Adipocyte (in vitro differentiated cells): Measurements from ENCODE around the gene IRAG1.
"Not testable (repeated sequence)": the region's sequence is repeated elsewhere in the genome, so short reads cannot be mapped to it uniquely, and the experiment has no call there.

Experiments used
- DNase-seq: peaks from one replicate; pipeline ENCODE4 v3.0.0-alpha.2; 2015; ENCODE audit warnings: low read depth
- H3K27me3 ChIP-seq: replicated peaks from 2 replicates; pipeline ENCODE4 v1.7.0; 2013; ENCODE audit warnings: mild to moderate bottlenecking, low read length, moderate library complexity; ENCODE audit not compliant: control insufficient read depth, insufficient read depth
- H3K36me3 ChIP-seq: 2 replicates; pipeline ENCODE4 v1.7.0; 2013; ENCODE audit warnings: low read length, mild to moderate bottlenecking, moderate library complexity; ENCODE audit not compliant: control insufficient read depth, insufficient read depth, severe bottlenecking
- H3K4me1 ChIP-seq: 2 replicates; pipeline ENCODE4 v1.7.0; 2013; ENCODE audit warnings: mild to moderate bottlenecking, low read length, moderate library complexity; ENCODE audit not compliant: control insufficient read depth, insufficient read depth
- H3K4me3 ChIP-seq: 2 replicates; pipeline ENCODE4 v1.7.0; 2013; ENCODE audit warnings: mild to moderate bottlenecking, low read length, moderate library complexity
- H3K9ac ChIP-seq: 2 replicates; pipeline ENCODE4 v1.7.0; 2013; ENCODE audit warnings: mild to moderate bottlenecking, low read length, moderate library complexity
- H3K9me3 ChIP-seq: 2 replicates; pipeline ENCODE4 v1.7.0; 2013; ENCODE audit warnings: mild to moderate bottlenecking, low read length, moderate library complexity; ENCODE audit not compliant: control insufficient read depth

IRAG1 gene

DNA sequence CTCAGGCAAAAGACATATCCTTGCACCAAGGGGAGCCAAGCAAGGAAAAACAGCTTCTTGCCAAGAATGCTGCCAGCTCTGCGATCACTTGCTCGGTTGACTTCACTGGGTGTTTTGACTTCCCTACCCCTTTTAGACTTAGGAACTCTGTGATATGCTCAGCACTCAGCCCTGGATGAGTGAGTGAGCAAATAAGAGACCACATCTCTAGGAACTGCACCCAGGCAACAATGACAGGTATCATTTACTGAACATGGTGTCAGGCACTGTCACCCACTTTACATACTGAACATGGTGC lies 3.7 kb upstream of the IRAG1 start:
- Histone ChIP-seq H3K9me3 (peaks cover 8% of the 10 kb centered on the region), H3K4me3 (no peak overlapping the region), H3K4me1 (peaks cover 57% of the 10 kb centered on the region), H3K9ac (peak overlapping the region; percentile 21), H3K27me3 (no peaks in the 10 kb centered on the region), H3K36me3 (no peaks in the 10 kb centered on the region)
- no peak for DNase-seq

DNA sequence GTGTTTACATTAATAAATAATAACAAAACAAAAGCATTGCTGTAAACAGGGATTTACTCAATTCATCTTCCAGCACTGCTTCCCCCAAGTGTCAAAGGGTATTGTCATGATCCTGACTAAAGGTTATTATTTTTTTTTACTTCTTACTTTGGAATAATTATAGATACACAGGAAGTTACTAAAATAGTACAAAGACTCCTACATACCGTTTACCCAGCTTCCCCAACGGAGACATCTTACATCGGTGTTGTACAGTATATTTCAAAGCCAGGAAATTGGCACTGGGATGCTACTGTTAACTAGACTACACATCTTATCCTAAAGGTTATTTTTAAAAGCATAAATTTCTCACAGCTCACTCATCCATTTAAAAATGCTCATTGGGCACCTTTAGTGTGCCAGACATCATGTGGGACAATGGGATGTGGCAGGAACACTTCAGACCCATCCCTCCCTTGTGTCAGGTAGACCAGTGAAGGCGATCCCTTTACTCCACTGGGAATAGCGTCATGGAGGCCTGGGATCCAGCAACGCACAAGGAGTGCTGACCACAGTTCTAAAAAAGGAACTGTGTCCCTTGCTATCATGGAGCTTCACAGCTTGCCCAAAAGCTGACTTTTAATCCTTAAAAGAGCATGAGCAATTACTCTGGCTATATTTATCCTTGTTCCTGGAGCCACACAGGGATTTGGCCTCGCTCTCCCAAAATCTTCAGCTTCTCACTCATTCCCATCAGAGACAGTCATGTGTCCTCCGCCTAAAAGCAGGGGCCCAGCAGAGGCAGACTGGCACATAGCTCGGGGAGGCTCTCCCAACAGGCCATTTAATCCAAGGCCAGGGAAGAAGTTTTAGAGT lies 3.1 kb upstream of the IRAG1 start:
- Histone ChIP-seq H3K36me3 (no peaks in the 10 kb centered on the region), H3K9ac (no peak overlapping the region)

DNA sequence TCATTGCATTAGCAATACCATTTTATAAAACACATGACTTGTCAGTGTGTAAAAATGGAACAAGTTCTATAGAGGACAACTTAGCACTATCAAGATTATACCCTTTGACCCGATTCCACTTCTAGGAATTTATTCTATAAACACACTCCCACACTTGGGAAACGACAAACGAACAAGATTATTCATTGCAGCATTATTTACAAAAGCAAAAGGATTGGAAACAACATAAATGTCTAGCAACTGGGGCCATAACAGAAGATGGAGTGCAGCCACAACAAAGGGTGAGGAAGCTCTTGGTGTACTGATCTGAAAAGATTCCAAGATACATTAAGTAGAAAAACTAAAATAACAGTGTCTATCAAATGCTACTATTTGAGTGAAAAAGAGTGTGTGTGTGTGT lies 2.3 kb upstream of the IRAG1 start:
- peaks cover 71% of the 10 kb centered on the region for H3K4me1 ChIP-seq
- H3K36me3 ChIP-seq = no peaks in the 10 kb centered on the region
- H3K9me3 ChIP-seq = peaks cover 8% of the 10 kb centered on the region
- H3K9ac ChIP-seq = no peak overlapping the region
- H3K27me3 ChIP-seq = no peaks in the 10 kb centered on the region
- no peak overlapping the region for H3K4me3 ChIP-seq
- DNase-seq = no peak

More for the DNA sequence above, 3.1 kb upstream of the IRAG1 start:
- H3K4me3 ChIP-seq = no peak overlapping the region
- peaks cover 62% of the 10 kb centered on the region for H3K4me1 ChIP-seq
- H3K9me3 ChIP-seq = peaks cover 8% of the 10 kb centered on the region
- H3K27me3 ChIP-seq = no peaks in the 10 kb centered on the region
- no peak for DNase-seq

DNA sequence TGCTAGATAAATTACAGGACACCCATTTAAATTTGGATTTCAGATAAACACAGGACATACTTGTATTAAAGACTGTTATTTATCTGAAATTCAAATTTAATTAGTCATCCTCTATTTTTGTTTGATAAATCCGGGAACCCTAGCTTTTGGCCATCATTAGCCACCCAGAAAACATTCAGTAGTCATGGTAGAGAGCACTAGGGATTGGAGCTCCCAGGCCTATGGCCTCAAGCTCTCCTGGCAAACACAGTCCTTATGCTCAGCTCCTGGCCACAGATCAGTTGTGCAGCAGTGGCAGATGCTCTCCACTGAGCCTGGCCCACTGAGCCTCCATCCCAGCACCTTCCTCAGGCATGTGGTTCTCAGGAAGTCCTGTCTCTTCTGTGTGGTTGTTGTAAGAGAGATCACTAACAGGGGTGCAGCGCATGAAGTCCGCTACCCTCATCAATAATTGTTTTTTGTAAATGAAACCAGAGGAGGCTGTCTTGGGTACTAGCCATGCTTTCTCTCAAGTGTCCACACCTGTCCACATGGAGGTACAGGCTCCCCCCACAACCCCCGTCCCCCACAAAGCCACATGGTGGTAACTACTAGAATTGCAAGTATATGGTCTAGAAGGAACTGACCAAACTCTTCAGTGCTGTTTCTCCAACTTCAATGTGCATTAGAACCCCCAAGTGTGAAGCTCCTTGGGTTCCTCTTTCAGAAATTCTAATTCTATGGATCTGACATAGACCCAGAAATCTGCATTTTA lies 1.1 kb upstream of the IRAG1 start:
- peak overlapping the region; percentile 96 for H3K9ac ChIP-seq
- H3K9me3 ChIP-seq = peaks cover 5% of the 10 kb centered on the region
- H3K4me1 ChIP-seq = peaks cover 77% of the 10 kb centered on the region
- no peak overlapping the region for H3K4me3 ChIP-seq
- DNase-seq = no peak
- no peaks in the 10 kb centered on the region for H3K27me3 ChIP-seq
- H3K36me3 ChIP-seq = peaks cover 1% of the 10 kb centered on the region

DNA sequence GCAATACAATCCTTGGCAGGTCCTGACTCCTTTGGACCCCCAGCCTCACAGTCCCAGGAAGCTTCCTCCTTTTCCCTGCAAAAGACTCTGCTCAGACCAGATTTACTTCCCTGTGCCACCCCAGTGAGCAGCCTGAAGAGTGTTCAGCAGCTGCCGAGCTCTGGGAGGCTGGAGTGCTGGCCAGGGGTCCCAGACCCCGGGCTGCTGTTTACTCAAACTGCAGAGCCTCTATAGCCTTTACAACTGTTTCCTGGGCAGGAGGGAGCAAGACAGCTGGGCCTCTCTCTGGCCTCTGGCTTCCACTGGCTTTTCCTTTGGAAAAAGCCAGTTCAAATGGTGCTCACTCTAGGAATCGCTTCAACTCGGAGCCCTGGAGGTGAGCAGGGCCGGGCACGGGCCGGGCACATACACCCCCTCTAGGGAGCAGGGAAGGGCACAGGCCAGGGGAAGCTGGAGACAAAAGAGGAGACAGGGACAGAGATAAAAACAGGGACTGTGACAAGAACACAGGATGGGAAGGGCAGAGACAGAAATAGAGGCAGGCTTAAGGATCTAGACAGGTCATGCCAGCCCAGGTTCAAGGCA lies 932 bp downstream of the IRAG1 start:
- no peaks in the 10 kb centered on the region for H3K9me3 ChIP-seq
- H3K4me3 ChIP-seq = peak overlapping the region; percentile 86
- peaks cover 21% of the 10 kb centered on the region for H3K36me3 ChIP-seq
- H3K27me3 ChIP-seq = no peaks in the 10 kb centered on the region
- H3K4me1 ChIP-seq = peaks cover 72% of the 10 kb centered on the region
- H3K9ac ChIP-seq = peak overlapping the region; percentile 96
- no peak for DNase-seq

DNA sequence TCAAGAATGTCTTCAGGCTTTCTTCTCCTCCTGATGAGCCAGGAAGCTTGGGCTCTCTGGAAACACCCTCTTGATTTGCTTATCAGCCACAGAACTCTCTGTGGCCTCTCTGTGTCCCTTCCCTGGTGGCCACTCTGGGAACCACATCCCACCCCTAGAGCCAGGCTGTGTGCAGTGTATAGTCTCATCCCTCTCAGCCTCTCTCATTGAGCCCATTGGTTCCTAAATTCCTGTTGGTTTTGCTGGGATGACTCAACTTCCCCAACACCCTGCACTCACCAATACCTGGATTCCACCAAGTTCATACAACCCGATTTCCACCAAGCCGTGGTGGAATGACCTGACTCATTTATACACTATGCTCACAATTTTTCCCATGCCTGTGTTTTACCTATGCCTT lies 5.2 kb downstream of the IRAG1 start:
- Histone ChIP-seq H3K4me3 (no peak overlapping the region), H3K9me3 (no peaks in the 10 kb centered on the region), H3K27me3 (no peaks in the 10 kb centered on the region), H3K9ac (no peak overlapping the region), H3K36me3 (peaks cover 58% of the 10 kb centered on the region), H3K4me1 (peaks cover 30% of the 10 kb centered on the region)
- no peak for DNase-seq

DNA sequence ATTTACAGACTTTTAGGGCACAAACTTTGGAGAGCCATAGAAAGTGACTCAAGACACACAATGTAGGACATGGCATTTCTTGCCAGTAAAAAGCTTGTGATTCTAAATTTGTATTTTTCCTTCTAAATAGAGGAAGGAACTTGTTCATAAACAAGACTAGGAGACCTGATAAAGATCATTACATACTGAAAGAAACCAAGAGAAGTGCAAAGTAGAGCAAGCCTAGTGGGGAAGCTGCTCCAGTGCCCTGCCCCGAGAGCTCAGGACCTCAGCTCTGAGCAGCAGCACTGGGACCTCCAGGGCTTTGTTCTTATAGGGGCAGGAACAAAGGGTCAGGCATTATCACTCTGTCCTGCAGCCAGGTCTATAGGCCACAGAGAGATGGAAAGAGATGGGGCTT lies 7.2 kb downstream of the IRAG1 start:
- DNase-seq = no peak
- peaks cover 69% of the 10 kb centered on the region for H3K36me3 ChIP-seq
- H3K9me3 ChIP-seq = no peaks in the 10 kb centered on the region
- H3K27me3 ChIP-seq = no peaks in the 10 kb centered on the region
- no peak overlapping the region for H3K4me3 ChIP-seq
- peaks cover 15% of the 10 kb centered on the region for H3K4me1 ChIP-seq
- H3K9ac ChIP-seq = no peak overlapping the region

DNA sequence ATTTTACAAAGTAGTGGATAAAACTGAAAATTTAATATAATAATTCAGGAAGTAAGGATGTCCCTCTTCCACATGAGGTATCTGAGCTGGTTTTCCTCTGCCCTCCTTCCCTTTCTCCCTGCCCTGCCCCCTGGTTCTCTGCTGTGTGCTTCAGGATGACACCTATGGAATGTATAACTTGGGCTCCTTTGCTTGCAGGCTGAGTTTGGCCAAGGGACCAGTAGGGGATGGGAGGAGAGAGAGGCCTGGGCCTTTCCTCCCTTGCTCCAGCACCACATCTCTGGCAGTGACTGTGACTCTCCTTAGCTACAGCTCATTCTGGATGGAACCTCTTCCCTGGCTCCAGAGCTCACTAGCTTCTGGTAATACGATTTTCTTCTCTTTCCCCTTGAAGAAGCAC lies 10.1 kb downstream of the IRAG1 start:
- Histone ChIP-seq H3K9me3 (no peaks in the 10 kb centered on the region), H3K27me3 (no peaks in the 10 kb centered on the region), H3K9ac (no peak overlapping the region), H3K4me3 (no peak overlapping the region), H3K4me1 (peaks cover 4% of the 10 kb centered on the region), H3K36me3 (peaks cover 63% of the 10 kb centered on the region)
- DNase-seq = no peak

DNA sequence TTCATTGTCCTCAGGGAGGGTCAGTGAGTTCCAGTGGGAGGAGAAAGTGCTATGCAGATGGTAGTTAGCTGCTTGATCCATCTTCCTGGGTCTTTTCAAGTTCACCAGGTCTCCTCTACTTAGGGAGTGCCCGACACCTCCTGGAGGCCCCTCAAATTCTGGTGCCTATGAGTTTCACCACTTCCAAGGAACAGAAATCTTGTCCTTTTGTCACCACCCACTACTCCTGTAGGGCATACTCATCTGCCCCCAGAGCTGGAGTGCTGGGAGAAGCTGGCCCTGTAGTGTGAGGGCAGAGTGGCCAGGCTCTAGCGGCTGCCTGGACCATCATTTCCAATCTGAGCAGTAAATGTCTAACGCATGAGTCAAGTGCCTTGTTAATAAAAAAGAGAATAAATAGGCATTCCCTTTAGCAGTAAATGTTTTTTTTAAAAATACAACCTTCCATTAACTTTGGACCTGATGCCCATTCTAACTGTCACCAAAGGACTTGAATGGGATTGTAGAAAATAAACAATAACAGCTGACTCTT lies 12.5 kb downstream of the IRAG1 start:
- DNase-seq = no peak
- peaks cover 21% of the 10 kb centered on the region for H3K4me1 ChIP-seq
- H3K4me3 ChIP-seq = no peak overlapping the region
- no peak overlapping the region for H3K9ac ChIP-seq
- H3K36me3 ChIP-seq = peaks cover 48% of the 10 kb centered on the region
- no peaks in the 10 kb centered on the region for H3K27me3 ChIP-seq
- H3K9me3 ChIP-seq = no peaks in the 10 kb centered on the region

DNA sequence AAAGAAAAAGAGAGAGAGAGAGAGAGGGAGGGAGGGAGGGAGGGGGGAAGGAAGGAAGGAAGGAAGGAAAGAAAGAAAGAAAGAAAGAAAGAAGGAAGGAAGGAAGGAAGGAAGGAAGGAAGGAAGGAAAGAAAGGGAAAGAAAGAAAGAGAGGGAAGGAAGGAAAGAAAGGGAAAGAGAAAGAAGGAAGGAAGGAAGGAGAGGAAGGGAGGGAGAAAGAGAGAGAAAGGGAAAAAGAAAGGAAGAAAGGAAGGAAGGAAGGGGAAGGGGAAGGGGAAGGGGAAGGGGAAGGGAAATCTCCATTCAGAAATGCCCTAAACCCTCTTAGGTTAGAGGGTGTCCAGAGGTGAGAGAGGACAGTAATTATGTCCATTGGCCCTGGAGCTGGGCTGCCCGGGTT lies 13.3 kb downstream of the IRAG1 start:
- H3K27me3 ChIP-seq, H3K4me3 ChIP-seq, H3K9ac ChIP-seq, H3K9me3 ChIP-seq, DNase-seq: not testable (repeated sequence)
- H3K4me1 ChIP-seq = peaks cover 29% of the 10 kb centered on the region
- H3K36me3 ChIP-seq = peaks cover 40% of the 10 kb centered on the region

DNA sequence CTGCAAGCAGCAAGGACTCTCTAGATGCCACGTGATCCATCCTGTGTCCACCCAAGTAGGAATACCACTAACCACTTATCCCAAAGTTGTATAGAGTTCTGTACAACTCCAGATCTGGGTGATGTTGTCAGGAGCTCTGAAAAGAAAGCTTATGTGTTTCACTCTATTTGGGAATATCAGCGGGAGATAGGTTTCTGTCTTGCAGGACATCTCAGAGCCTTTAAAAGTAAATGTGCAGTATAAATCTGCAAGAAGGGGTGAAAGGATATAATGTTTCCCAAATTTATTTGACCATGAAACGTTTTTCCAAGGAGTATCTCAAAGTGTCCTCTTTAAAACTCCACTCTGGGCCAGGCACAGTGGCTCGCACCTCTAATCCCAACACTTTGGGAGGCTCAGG lies 13.9 kb downstream of the IRAG1 start:
- no peak for DNase-seq
- Histone ChIP-seq H3K36me3 (peaks cover 34% of the 10 kb centered on the region), H3K4me3 (no peak overlapping the region), H3K9me3 (no peaks in the 10 kb centered on the region), H3K4me1 (peaks cover 35% of the 10 kb centered on the region), H3K27me3 (no peaks in the 10 kb centered on the region), H3K9ac (no peak overlapping the region)
